NCI-H2227 (cell line): ENCODE data around the gene PIM2.
A peak's percentile ranks its signal among the peaks of the same experiment; 100 is the strongest.
"Not testable (repeated sequence)": the region's sequence is repeated elsewhere in the genome, so short reads cannot be mapped to it uniquely, and the experiment has no call there.

Source experiments
- DNase-seq: peaks from one replicate; lab custom pipeline; 2025; ENCODE audit not compliant: unreplicated experiment; lab: John Stamatoyannopoulos, UW

Gene PIM2

DNA sequence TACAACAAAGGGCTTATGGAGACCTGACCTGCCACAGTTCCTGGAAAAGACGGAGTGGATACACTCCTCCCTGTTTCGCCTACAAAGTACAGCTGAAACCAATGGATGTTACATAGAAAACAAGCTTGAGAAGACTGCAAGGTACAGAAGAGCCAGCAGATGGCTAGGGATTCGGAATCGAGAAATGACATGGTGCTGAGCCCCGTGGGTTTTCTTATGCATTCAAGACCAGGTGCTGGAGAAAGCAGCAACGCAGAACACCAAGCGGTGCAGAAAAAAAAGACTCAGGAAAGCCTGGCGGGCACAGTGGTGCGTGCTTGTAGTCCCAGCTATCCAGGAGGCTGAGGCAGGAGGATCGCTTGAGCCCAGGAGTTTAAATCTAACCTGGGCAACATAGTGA is 35.1 kb downstream of the PIM2 start:
- DNase-seq = peak; percentile 31

DNA sequence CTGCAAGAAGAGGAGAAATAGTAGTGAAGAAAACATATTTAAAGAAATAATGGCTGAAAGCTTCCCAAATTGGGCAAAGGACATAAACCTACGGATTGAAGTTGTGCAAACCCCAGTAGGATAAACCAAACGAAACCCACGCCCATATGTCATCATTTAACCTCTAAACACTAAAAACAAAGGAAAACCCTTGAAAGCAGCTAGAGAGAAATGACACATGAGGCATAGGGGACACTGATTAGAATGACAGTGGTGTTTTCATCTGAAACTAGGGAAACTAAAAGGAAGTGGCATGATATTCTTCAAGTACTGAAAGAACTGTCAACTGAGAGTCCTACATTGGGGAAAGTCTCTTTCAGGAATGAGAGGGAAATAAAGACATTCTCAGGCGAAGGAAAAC is 41.9 kb downstream of the PIM2 start:
- not testable (repeated sequence) for DNase-seq

GRCh38 chrX:48872017-48872416 is 46.8 kb downstream of the PIM2 start:
- not testable (repeated sequence) for DNase-seq

DNA sequence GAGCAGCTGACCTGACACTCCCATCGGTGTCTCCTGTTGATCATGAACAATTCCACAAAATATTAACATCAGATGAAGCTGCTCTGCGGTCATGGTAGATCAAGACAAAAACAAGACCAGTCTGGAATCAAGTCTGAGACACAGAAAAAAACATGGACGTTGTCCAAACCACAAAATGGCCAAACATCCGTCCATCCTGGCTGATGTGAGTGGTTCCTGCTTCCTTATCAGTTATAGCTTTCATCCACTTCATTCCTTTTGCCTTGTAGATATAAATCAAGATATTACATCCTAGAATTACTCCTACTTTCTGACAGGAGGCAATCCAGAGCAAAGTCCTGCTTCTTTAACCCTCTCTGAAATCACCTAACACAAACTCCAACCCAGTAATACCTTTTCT is 54.6 kb downstream of the PIM2 start:
- no peak for DNase-seq
